Progenitor cell of endocrine pancreas (in vitro differentiated cells): Measurements from ENCODE around the gene KCTD6. TPM values are rescaled to one million over a fixed set of nuclear protein-coding genes. Genes with fewer than 3 reads are reported as not detected.
A peak's percentile ranks its signal among the peaks of the same experiment; 100 is the strongest.

Experiments used
- DNase-seq: peaks from one replicate; pipeline ENCODE4 v3.0.0; 2021; ENCODE audit warnings: low spot score; ENCODE audit not compliant: unreplicated experiment
- H3K27ac Mint-ChIP-seq: 2 replicates; pipeline ENCODE4 v1.8.0; 2021; ENCODE audit warnings: mild to moderate bottlenecking, moderate library complexity, mixed read lengths
- H3K27me3 Mint-ChIP-seq: 2 replicates; pipeline ENCODE4 v1.8.0; 2021; ENCODE audit warnings: mixed read lengths
- H3K36me3 Mint-ChIP-seq: 2 replicates; pipeline ENCODE4 v1.8.0; 2022; ENCODE audit warnings: mixed read lengths; ENCODE audit not compliant: insufficient read depth
- H3K4me1 Mint-ChIP-seq: 2 replicates; pipeline ENCODE4 v1.8.0; 2021; ENCODE audit warnings: low read depth, mixed read lengths
- H3K4me3 Mint-ChIP-seq: 2 replicates; pipeline ENCODE4 v1.8.0; 2021; ENCODE audit warnings: low read depth, mild to moderate bottlenecking, moderate library complexity, mixed read lengths
- H3K9me3 Mint-ChIP-seq: 2 replicates; pipeline ENCODE4 v1.8.0; 2021; ENCODE audit warnings: low read depth, mixed read lengths
- total RNA-seq: library from RNA; stranded (reverse); gene quantifications from 2 replicates; pipeline ENCODE4 v1.2.1, GENCODE V29; 2021
- TF ChIP-seq, protein P1 (sequence below): fragments of 200-600 bp; sonication (generic); IDR thresholded peaks from one replicate; pipeline ENCODE4 v1.5.0; 2021; ENCODE audit warnings: antibody characterized with exemption, mild to moderate bottlenecking; ENCODE audit not compliant: unreplicated experiment

Gene KCTD6
- total RNA-seq, 1 donor from 2014 or later, result 14.8 TPM

DNA sequence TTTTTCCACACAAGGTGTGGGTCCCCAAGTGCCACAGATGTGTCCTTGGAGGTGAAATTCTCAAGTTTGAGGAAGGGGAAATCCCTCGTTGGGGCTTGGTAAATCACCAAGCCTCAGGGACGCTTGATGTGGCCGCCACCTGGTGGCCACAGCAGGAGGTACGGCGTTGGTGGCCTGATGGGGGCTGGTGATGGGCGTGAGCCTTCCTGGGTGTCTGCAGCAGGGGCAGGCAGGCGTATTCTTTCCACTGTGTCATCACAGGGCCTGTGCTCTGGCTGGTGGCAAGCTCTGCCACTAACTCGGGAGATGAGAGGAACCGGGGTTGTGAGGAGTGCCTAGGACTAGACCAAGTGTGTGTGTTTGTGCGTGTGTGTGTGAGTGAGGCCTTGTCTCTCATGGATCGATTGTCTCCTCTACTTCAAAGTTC is 40.9 kb downstream of the KCTD6 start:
- Mint-ChIP-seq H3K36me3 (no peaks in the 10 kb centered on the region), H3K4me1 (peaks cover 16% of the 10 kb centered on the region), H3K4me3 (no peak overlapping the region), H3K9me3 (no peaks in the 10 kb centered on the region), H3K27me3 (no peaks in the 10 kb centered on the region), H3K27ac (peak overlapping the region; percentile 67)
- TF ChIP-seq, protein P1, sequence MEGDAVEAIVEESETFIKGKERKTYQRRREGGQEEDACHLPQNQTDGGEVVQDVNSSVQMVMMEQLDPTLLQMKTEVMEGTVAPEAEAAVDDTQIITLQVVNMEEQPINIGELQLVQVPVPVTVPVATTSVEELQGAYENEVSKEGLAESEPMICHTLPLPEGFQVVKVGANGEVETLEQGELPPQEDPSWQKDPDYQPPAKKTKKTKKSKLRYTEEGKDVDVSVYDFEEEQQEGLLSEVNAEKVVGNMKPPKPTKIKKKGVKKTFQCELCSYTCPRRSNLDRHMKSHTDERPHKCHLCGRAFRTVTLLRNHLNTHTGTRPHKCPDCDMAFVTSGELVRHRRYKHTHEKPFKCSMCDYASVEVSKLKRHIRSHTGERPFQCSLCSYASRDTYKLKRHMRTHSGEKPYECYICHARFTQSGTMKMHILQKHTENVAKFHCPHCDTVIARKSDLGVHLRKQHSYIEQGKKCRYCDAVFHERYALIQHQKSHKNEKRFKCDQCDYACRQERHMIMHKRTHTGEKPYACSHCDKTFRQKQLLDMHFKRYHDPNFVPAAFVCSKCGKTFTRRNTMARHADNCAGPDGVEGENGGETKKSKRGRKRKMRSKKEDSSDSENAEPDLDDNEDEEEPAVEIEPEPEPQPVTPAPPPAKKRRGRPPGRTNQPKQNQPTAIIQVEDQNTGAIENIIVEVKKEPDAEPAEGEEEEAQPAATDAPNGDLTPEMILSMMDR, result peak; percentile 97
- peak; percentile 62 for DNase-seq

DNA sequence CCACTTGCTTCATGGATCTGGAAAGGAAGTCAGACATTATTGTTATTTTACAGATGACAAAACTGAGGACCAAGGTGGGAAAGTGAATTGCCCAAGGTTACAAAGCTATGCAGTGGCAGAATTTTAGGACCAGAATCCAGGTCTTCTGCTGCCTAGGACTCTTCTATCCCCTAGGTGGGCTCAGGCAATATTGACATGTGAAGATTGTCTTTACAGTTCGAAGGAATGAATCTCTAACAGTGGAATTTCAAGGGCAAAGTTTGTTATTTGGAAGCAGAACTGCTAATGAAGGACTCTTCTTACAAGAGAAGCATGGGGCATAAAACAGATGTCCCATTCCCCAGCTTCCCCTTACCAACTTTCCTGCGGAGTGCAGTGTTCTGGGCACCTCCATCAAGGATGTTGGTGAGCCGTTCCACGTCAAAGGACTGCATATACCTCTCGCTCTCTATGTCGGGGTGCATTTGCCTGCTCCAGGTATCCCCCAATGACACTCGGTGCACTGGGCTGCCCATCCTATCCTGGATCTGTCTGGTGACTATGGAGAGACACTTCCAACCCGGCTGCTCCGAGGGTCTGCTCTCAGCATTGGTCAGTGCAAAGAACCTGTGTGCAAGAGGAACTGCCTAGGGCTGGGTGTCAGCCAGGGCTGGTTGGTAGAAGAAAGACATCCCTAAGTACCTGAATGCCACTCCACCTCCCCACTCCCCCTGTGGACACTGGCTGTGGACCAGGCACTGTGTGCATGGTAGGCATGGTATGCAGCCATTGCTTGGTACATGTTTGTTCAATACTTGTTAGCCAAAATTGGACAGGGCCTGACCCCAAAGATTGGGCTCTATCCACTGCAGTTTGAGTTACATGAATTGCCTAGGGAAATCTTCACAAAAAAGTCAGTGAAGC is 42.9 kb downstream of the KCTD6 start:
- no peak for DNase-seq
- Mint-ChIP-seq H3K4me3 (no peak overlapping the region), H3K27ac (no peak overlapping the region), H3K27me3 (no peaks in the 10 kb centered on the region), H3K4me1 (peaks cover 22% of the 10 kb centered on the region), H3K36me3 (no peaks in the 10 kb centered on the region), H3K9me3 (no peaks in the 10 kb centered on the region)
- TF ChIP-seq, protein P1, result no peak

DNA sequence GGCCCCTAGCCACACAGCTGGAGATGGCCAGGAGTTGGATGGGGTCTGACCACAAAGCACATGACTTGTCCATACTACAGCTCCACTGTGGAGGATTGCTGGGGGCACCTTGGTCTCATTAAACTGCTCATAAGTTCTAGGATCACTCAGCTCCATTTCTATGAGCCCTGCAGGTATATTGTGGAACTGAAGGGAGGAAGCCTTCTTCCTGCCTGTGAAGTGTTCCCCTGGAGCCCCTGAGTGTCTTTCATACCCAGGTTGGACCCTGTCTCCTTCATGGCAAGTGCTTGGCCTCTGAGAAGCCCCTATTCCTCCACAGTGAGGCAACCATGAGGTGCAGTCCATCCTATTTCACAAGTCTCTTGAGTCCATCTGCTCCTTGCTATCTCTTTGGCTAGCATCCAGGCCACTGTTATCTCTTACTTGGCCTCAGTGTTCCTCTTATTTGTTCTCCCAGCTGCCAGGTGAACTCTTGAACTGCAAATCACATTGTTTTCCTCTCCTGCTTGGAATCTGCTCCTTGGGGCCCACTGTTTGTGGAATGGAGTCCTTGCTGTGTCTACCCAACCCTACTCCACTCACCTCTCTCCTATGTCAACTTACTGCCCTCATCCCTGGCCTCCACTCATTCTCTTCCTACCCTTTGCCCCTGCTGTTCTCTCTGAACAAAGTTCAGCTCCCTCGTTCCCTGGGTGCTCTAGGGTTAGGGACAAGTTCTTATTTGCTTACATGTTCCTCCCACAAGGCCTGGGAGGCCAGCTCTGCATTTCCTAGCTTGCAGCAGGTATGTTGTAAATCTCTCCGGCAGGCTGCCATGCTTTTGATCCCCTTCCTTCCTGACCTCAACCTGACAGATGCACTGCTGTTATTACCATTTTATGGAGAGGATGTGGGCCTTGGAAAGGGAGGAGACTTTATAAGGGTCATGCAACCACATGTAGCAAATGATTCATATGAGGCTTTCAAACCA is 43.9 kb downstream of the KCTD6 start:
- DNase-seq, result no peak
- H3K36me3 Mint-ChIP-seq, result no peaks in the 10 kb centered on the region
- H3K9me3 Mint-ChIP-seq, result no peaks in the 10 kb centered on the region
- H3K27me3 Mint-ChIP-seq, result no peaks in the 10 kb centered on the region
- H3K4me3 Mint-ChIP-seq, result no peak overlapping the region
- peaks cover 22% of the 10 kb centered on the region for H3K4me1 Mint-ChIP-seq
- TF ChIP-seq, protein P1, result no peak
- H3K27ac Mint-ChIP-seq, result peak overlapping the region; percentile 57

DNA sequence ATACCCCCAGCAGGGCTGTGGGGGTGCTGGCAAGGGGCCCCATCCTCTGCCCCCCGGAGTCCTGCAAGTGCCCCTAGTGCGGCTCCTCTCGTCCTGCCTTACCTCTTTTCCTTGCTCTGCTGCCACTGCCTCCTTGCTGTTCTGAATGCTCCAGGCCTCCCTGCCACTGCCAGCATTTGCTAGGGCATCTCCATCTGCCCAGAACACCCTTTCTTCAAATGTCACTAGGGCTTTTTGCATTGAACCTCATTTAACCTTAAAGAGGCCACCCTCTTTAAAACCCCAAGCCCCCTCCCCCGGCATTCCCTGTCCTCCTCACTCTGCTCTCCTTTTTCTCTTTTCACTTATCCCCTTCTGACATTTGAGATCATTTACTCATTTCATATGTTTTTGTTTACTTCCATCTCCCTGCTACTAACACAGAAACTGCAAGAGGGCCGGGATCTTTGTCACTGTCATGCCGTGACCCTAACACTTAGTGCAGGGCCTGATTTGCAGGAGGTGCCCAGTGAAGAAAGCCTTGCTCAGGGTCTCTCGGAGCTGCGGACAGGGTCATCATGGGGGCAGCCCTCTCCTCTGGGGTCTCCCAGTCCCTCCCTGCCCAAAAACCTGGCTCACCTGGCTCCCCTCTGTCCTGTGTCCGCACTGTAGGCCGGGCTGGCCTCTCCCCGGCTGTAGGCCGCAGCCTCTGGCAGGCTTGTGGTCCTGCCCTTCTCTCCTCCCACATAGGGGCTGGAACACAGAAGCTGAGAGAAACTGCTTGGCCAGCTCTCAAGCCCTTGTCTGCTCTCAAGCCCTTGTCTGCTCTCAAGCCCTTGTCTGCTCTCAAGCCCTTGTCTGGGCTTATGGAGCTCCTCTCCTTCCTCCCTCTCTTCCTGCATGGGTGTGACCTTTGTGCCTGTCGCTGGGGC is 44.9 kb downstream of the KCTD6 start, which contains the start of gene ACOX2:
Gene ACOX2 (minus strand): TSS at position 690 of the 911 bp plus-strand sequence. CDS start 2,084 bp downstream, outside the sequence.
- DNase-seq, result no peak
- no peaks in the 10 kb centered on the region for H3K36me3 Mint-ChIP-seq
- no peaks in the 10 kb centered on the region for H3K9me3 Mint-ChIP-seq
- peak within 1 kb of the TSS; percentile 69 for H3K27ac Mint-ChIP-seq
- H3K4me3 Mint-ChIP-seq, result no peak within 1 kb of the TSS
- TF ChIP-seq, protein P1, result no peak
- H3K4me1 Mint-ChIP-seq, result peaks cover 22% of the 10 kb centered on the region
- H3K27me3 Mint-ChIP-seq, result no peaks in the 10 kb centered on the region
